BE2C (cell line): ENCODE results near the gene GPBAR1.

Experiments
- DNase-seq: peaks from one replicate; pipeline ENCODE4 v3.0.0-alpha.2; 2020
- H3K27me3 ChIP-seq: fragments of 250-450 bp; sonication (Bioruptor Pico); 2 replicates; pipeline ENCODE4 v1.5.1; 2020; ENCODE audit warnings: mild to moderate bottlenecking
- H3K36me3 ChIP-seq: fragments of 250-450 bp; sonication (Bioruptor Pico); 2 replicates; pipeline ENCODE4 v1.5.1; 2020; ENCODE audit warnings: mild to moderate bottlenecking
- H3K4me1 ChIP-seq: fragments of 250-450 bp; sonication (Bioruptor Pico); 2 replicates; pipeline ENCODE4 v1.5.1; 2020
- H3K4me3 ChIP-seq: 2 replicates; pipeline ENCODE4 v1.5.1; 2011; ENCODE audit warnings: low read depth, low read length
- H3K9me3 ChIP-seq: fragments of 250-450 bp; sonication (Bioruptor Pico); 2 replicates; pipeline ENCODE4 v1.5.1; 2020
- TF ChIP-seq, protein P1 (sequence below): IDR thresholded peaks from 2 replicates; pipeline ENCODE4 v1.5.1; 2012; ENCODE audit warnings: mild to moderate bottlenecking, low read depth, low read length

Gene GPBAR1

DNA sequence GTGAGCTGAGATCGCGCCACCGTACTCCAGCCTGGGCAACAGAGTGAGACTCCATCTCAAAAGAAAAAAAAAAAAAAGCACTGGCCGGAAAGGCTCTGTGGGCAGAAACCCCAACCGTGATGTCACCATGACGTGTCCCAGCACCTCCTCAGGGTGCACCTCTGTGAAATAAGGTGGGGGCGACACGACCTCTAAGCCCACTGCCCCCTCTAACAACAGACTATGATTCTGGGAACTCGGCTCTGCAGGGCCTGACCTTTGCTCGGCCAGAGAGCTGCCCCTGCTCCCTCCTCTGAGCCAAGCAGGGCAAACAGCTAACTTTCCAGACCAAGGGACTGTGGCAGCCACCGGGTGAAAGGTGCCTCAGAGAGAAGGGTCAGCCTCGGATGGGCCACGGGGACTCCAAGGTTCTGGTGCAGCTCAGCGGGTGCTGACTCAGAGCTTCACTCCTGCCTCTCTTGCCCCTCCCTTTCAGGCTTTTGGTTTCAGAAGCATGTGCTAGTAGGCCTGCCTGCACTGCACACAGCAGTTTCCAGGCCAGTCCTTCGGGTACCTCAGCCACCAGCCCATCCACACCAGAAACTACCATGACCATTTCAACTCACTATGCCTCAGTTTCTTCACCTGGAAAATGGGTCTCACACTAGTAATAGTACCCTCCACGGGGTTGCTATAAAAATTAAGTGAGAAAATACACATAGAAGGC lies 23.4 kb downstream of the GPBAR1 start:
- Histone ChIP-seq H3K4me3 (no peak overlapping the region), H3K9me3 (no peaks in the 10 kb centered on the region), H3K27me3 (no peaks in the 10 kb centered on the region), H3K4me1 (peaks cover 5% of the 10 kb centered on the region; the same call in 1 of the 2 replicates), H3K36me3 (no peaks in the 10 kb centered on the region)
- TF ChIP-seq, protein P1, sequence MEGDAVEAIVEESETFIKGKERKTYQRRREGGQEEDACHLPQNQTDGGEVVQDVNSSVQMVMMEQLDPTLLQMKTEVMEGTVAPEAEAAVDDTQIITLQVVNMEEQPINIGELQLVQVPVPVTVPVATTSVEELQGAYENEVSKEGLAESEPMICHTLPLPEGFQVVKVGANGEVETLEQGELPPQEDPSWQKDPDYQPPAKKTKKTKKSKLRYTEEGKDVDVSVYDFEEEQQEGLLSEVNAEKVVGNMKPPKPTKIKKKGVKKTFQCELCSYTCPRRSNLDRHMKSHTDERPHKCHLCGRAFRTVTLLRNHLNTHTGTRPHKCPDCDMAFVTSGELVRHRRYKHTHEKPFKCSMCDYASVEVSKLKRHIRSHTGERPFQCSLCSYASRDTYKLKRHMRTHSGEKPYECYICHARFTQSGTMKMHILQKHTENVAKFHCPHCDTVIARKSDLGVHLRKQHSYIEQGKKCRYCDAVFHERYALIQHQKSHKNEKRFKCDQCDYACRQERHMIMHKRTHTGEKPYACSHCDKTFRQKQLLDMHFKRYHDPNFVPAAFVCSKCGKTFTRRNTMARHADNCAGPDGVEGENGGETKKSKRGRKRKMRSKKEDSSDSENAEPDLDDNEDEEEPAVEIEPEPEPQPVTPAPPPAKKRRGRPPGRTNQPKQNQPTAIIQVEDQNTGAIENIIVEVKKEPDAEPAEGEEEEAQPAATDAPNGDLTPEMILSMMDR, result no peak
- DNase-seq, result no peak

DNA sequence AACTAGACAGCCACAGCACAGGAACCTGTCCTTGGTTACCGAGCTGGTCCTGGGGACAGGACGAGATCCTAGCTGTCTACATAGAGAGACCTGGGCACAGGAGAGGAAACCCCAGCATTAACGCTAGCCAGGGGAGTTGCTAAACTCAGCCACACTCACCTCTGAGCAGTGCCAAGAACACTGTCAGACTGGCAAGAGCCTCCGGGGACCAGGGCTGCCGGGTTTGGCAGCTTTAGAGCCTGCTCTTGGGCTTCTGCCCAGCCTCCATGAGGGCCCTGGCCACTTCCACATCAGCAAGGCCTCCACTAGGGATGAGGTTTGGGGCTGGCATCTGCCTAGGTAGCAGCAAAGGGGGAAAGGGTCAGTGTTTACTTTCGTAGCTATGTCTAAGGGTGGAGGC lies 24.8 kb downstream of the GPBAR1 start:
- no peak for DNase-seq
- H3K4me3 ChIP-seq, result no peak overlapping the region
- H3K27me3 ChIP-seq, result no peaks in the 10 kb centered on the region
- H3K36me3 ChIP-seq, result no peaks in the 10 kb centered on the region
- H3K9me3 ChIP-seq, result no peaks in the 10 kb centered on the region
- peaks cover 5% of the 10 kb centered on the region; the same call in 1 of the 2 replicates for H3K4me1 ChIP-seq
- TF ChIP-seq, protein P1, result no peak

DNA sequence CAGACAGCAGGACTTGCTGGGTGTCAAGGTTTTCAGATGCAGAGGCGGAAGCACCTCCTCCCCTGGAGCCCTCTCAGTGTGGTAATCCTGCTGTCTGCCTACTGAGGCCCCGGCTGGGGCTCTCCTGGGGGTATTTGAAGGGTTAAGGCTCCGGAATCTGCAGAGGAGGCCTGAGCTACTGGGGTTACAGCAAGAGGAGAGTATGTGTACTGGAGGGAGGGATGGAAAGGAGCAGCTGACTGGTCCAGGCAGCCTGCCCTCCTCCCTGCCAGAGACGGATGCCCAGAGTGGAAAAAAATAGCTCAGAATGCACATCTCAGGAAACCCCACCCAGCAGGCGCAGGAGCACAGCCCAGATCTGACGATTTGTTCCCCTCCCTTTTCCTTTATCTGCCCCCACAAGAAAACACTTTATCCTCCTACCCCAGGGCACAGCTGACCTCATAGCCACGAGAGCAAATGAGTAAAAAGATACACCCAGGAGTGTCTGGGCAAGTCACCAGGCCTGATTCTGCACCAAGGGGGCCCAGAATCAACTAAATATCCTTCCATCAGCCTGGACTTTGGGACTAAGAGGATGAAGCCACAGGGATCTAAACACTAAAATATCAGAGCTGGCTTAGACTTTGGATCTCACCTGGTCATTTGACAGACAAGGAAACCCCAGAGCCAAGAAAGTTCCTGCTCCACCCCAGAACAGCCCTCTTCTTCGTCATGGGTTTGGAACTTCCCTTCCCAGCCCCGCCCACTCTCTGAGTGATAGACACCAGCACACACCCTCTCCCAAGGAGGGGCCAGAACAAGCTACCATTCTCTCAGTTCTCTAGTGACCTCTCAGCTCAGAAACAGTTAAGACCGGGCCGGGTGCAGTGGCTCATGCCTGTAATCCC lies 26.0 kb downstream of the GPBAR1 start:
- Histone ChIP-seq H3K36me3 (no peaks in the 10 kb centered on the region), H3K4me3 (0 out of 2 replicates have a peak overlapping the region, but pooled peaks have one; percentile 8), H3K27me3 (no peaks in the 10 kb centered on the region), H3K4me1 (peaks cover 5% of the 10 kb centered on the region; the same call in 1 of the 2 replicates), H3K9me3 (no peaks in the 10 kb centered on the region)
- TF ChIP-seq, protein P1, result no peak
- peak; percentile 58 for DNase-seq

DNA sequence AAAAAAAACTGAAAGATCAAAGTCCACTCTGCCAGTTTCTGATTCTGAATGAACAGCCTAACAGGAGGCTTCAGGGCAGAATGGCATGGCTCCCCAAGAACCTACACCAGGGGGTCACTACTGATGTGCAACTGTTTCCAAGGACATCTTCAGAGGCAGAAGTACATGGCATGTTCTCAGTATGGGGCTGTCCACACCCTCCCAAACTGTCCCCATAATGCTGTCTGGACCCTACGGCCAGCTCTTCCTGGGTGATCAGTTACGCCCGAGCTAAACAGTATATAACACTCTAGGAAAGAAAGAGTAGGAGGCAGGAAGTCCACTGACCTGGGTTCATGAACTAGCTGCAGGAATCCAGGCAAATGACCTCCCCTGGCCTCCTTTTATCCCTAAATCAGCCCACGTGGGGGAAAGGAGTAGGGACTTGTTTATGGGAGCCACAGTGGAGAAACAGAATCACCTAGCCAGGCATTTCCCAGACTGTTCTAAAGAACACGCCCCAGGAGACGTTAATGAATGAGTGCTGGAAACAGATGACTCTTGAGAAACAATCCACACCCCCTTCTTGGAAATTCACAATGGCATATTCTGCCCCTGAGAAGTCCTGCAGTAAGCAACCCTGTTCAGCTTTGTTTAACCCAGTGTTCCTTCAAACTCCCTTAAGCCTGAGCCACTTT lies 29.0 kb downstream of the GPBAR1 start:
- H3K4me1 ChIP-seq, result peaks cover 8% of the 10 kb centered on the region; the same call in 1 of the 2 replicates

DNA sequence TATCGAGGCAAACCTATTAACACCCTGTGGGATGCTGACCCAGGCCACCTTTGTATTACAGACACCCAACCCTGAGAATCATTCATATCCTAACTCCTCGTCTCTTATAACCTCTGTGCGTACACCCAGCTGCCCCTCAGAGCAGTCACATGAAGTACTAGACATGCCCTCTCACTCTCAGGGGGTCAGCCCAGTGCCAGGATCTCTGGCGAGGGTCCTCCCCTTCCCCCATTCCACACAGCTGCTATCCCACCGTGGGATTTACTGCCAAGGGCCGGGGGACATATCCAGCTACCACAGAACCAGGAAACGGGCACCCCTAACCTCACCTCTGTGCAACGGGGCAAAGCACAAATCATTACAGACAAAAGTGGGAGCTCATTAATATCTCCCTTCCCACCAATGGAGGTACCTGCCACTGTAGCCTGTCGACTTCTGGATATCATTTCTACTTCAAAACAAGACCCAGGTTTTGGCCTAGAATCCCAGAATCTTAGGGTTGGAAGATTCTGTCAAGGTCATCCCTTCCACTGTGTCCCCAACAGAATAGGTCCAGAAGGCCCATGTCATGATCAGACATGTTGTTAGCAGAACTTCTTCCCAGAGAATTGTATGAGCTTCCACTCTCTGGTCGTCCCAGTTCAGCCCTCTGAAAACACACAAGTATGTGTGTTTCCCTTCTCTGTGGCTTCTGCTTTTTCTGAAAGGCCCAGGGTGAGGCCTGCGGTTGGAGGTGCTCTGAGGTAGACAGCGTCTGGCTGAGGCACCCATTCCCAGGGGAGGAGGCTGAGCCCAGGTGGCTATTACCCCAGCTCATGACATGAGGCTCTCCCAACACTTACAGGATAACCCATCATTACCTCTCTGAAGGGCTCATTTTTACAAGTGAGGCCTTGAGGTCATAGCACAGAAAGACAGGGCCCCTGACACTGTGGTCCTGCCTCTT lies 29.8 kb downstream of the GPBAR1 start:
- TF ChIP-seq, protein P1, result no peak
- Histone ChIP-seq H3K27me3 (no peaks in the 10 kb centered on the region), H3K9me3 (no peaks in the 10 kb centered on the region), H3K36me3 (no peaks in the 10 kb centered on the region), H3K4me3 (no peak overlapping the region), H3K4me1 (peaks cover 8% of the 10 kb centered on the region; the same call in 1 of the 2 replicates)
- DNase-seq, result no peak

More for the DNA sequence above, 29.0 kb downstream of the GPBAR1 start:
- Histone ChIP-seq H3K36me3 (no peaks in the 10 kb centered on the region), H3K9me3 (no peaks in the 10 kb centered on the region), H3K4me3 (no peak overlapping the region), H3K27me3 (no peaks in the 10 kb centered on the region)
- TF ChIP-seq, protein P1, result no peak
- no peak for DNase-seq
